ENCODE data around the gene NACC2. TPM values are rescaled to one million over a fixed set of nuclear protein-coding genes. Genes with fewer than 3 reads are reported as not detected.

NACC2 gene
- total RNA-seq, 1 experiment from 2014 or later: 22.0 TPM

GRCh38 chr9:136008693-136008997 is 86.4 kb downstream of the NACC2 start:
- no TSS peak for BruUV-seq (replicated peaks)
- H3K36me3 Mint-ChIP-seq (ENCODE audit: insufficient read depth, unreplicated experiment): peaks cover 25% of the 10 kb centered on the region
- no peak for TF ChIP-seq CTCF (IDR thresholded peaks at IDR 0.05; ENCODE audit: insufficient read depth in 1 of 2, low read depth in 1 of 2, low read length in 1 of 2, severe bottlenecking in 1 of 2, unreplicated experiment in 1 of 2)
- Histone ChIP-seq H3K9me3 (no peaks in the 10 kb centered on the region), H3K36me3 (ENCODE audit: control insufficient read depth, insufficient read depth, low read length) (no peaks in the 10 kb centered on the region), H3K4me1 (peaks cover 12% of the 10 kb centered on the region; the same call in 1 of the 2 replicates), H3K4me3 (ENCODE audit: low read depth, low read length) (no peak overlapping the region), H3K27me3 (replicated peaks; ENCODE audit: control insufficient read depth, insufficient read depth, low read length) (no peaks in the 10 kb centered on the region)
- no peak overlapping the region for H3K27ac Mint-ChIP-seq (ENCODE audit: unreplicated experiment)
- DNase-seq: no peak
- CTCF ChIA-PET: no interaction called here
- POLR2A ChIA-PET: no interaction called here
- no peak overlapping the region for H3K4me3 Mint-ChIP-seq (ENCODE audit: unreplicated experiment)
- intact Hi-C loops (cut with micrococcal nuclease; ENCODE audit: unreplicated experiment): no loop called here
- no peaks in the 10 kb centered on the region for H3K27me3 Mint-ChIP-seq (ENCODE audit: insufficient read depth, unreplicated experiment)
- peaks cover 16% of the 10 kb centered on the region for H3K4me1 Mint-ChIP-seq (ENCODE audit: low read depth, unreplicated experiment)
- H3K9me3 Mint-ChIP-seq (ENCODE audit: unreplicated experiment): no peaks in the 10 kb centered on the region

- Mint-ChIP-seq H3K4me3 (ENCODE audit: unreplicated experiment) (no peak overlapping the region), H3K27me3 (ENCODE audit: insufficient read depth, unreplicated experiment) (no peaks in the 10 kb centered on the region), H3K36me3 (ENCODE audit: insufficient read depth, unreplicated experiment) (peaks cover 25% of the 10 kb centered on the region), H3K27ac (ENCODE audit: unreplicated experiment) (peak overlapping the region; percentile 16), H3K9me3 (ENCODE audit: unreplicated experiment) (no peaks in the 10 kb centered on the region), H3K4me1 (ENCODE audit: low read depth, unreplicated experiment) (peaks cover 16% of the 10 kb centered on the region)
- TF ChIP-seq CTCF (IDR thresholded peaks at IDR 0.05; ENCODE audit: insufficient read depth in 1 of 2, low read depth in 1 of 2, low read length in 1 of 2, severe bottlenecking in 1 of 2, unreplicated experiment in 1 of 2): no peak
- Histone ChIP-seq H3K9me3 (no peaks in the 10 kb centered on the region), H3K36me3 (ENCODE audit: control insufficient read depth, insufficient read depth, low read length) (no peaks in the 10 kb centered on the region), H3K4me1 (peaks cover 12% of the 10 kb centered on the region; the same call in 1 of the 2 replicates), H3K27me3 (replicated peaks; ENCODE audit: control insufficient read depth, insufficient read depth, low read length) (no peaks in the 10 kb centered on the region), H3K4me3 (ENCODE audit: low read depth, low read length) (no peak overlapping the region)
- no TSS peak for BruUV-seq (replicated peaks)
- DNase-seq: no peak
- ChIA-PET POLR2A (no interaction called here), CTCF (interaction anchor here (0.6 kb wide), 1 partner anchor 44 kb away, joined by 13 read pairs; no protein-coding TSS in a partner anchor)
- intact Hi-C loops (cut with micrococcal nuclease; ENCODE audit: unreplicated experiment): no loop called here
Measured at GRCh38 chr9:136007934-136008692, 87.0 kb downstream of the NACC2 start.

- Mint-ChIP-seq H3K36me3 (ENCODE audit: insufficient read depth, unreplicated experiment) (peaks cover 25% of the 10 kb centered on the region), H3K4me1 (ENCODE audit: low read depth, unreplicated experiment) (peaks cover 16% of the 10 kb centered on the region), H3K4me3 (ENCODE audit: unreplicated experiment) (no peak overlapping the region), H3K27me3 (ENCODE audit: insufficient read depth, unreplicated experiment) (no peaks in the 10 kb centered on the region), H3K27ac (ENCODE audit: unreplicated experiment) (peak overlapping the region; percentile 16), H3K9me3 (ENCODE audit: unreplicated experiment) (no peaks in the 10 kb centered on the region)
- ChIA-PET POLR2A (no interaction called here), CTCF (interaction anchor here (0.6 kb wide), 1 partner anchor 45 kb away, joined by 13 read pairs; no protein-coding TSS in a partner anchor)
- TF ChIP-seq CTCF (IDR thresholded peaks at IDR 0.05; ENCODE audit: insufficient read depth in 1 of 2, low read depth in 1 of 2, low read length in 1 of 2, severe bottlenecking in 1 of 2, unreplicated experiment in 1 of 2): no peak
- peaks cover 12% of the 10 kb centered on the region; the same call in 1 of the 2 replicates for H3K4me1 ChIP-seq
- intact Hi-C loops (cut with micrococcal nuclease; ENCODE audit: unreplicated experiment): no loop called here
- no peaks in the 10 kb centered on the region for H3K9me3 ChIP-seq
- no TSS peak for BruUV-seq (replicated peaks)
- no peak for DNase-seq
- no peak overlapping the region for H3K4me3 ChIP-seq (ENCODE audit: low read depth, low read length)
- H3K36me3 ChIP-seq (ENCODE audit: control insufficient read depth, insufficient read depth, low read length): no peaks in the 10 kb centered on the region
- no peaks in the 10 kb centered on the region for H3K27me3 ChIP-seq (replicated peaks; ENCODE audit: control insufficient read depth, insufficient read depth, low read length)
Measured at GRCh38 chr9:136007276-136007933, 87.7 kb downstream of the NACC2 start.

All from Caco-2 (cell line).